HG02623 (cell line): ENCODE measurements around the gene ETV6.

ENCODE experiments used
- ATAC-seq: cut with Tn5 transposase; IDR thresholded peaks from one replicate; pipeline ENCODE4 v1.9.1; 2021; ENCODE audit warnings: moderate library complexity; ENCODE audit not compliant: unreplicated experiment

Gene ETV6

DNA sequence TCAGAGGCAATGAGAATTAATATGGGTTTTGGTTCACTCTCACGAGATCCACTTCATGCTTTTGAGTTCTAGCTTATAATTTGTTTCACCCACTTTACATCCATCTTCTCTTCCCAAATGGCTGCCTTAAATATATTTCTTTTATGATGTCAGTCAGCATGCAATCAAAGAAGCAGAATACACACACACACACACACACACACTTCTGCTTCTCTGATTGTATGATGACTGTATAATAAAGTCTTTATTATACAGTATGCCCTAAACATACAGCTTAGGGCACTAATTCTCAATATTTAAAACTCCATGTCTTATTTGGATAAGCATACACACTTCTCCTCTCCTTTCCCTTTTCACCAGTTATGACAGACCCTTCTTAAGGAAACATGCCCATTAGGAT lies 6.7 kb upstream of the ETV6 start:
- ATAC-seq = no peak

DNA sequence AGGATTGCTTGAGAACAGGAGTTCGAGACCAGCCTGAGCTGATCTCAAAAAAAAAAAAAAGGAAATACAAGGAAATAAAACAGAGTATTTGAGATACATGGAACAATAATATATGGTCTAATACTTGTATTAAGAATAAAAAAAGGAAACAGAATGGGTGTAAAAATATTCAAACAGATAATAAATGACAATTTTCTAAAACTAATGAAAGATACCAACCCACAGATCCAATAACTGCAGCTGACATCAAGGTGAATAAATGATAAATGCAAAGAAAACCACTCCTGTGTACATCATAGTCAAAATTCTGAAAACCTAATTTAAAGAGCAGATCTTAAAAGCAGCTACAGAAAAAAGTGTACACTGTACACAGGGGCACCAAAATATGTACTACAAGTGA lies 4.1 kb upstream of the ETV6 start:
- ATAC-seq = no peak

DNA sequence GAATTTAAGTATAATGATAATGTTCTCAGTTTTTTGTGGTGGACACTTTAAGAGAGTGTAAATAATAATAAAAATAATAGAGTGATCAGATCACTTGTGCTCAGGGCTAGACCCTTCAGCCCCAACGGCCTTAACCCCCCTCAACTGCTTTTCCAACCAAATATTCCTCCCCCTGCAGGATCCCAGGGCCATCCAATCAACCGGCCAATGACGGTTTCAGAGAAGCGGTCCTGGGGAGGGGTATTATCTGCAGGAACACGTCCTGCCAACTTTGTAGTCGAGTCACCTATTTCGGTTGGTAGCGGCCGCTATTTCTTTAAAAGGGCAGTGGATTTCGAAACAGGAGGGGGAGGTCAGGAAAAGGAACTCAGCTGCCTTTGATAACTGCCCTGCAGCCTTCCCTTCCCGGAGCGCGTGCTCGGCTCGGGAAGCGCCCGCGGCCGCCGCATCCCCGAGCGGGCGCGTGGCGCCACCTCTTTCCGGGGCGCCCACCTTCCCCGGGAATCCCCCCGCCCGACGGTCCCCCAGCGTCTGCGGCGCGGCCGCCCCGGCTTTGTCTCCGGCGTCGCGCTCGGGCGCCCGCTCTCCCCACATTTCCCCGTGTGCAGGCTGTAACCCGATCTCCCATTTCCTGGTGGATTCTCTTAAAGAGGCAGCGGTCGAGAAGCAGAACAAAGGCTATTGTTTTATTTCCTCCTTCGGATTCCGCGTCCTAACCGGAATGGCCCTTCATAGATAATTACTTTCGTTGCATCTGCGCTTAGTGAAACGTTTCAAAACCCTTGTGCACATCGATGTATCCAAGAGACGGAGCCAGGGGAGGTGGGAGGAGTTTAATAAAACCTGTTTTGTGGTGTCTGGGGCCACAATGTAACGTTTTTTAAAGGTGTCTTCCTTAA lies 711 bp upstream of the ETV6 start:
- peak; percentile 24 for ATAC-seq

DNA sequence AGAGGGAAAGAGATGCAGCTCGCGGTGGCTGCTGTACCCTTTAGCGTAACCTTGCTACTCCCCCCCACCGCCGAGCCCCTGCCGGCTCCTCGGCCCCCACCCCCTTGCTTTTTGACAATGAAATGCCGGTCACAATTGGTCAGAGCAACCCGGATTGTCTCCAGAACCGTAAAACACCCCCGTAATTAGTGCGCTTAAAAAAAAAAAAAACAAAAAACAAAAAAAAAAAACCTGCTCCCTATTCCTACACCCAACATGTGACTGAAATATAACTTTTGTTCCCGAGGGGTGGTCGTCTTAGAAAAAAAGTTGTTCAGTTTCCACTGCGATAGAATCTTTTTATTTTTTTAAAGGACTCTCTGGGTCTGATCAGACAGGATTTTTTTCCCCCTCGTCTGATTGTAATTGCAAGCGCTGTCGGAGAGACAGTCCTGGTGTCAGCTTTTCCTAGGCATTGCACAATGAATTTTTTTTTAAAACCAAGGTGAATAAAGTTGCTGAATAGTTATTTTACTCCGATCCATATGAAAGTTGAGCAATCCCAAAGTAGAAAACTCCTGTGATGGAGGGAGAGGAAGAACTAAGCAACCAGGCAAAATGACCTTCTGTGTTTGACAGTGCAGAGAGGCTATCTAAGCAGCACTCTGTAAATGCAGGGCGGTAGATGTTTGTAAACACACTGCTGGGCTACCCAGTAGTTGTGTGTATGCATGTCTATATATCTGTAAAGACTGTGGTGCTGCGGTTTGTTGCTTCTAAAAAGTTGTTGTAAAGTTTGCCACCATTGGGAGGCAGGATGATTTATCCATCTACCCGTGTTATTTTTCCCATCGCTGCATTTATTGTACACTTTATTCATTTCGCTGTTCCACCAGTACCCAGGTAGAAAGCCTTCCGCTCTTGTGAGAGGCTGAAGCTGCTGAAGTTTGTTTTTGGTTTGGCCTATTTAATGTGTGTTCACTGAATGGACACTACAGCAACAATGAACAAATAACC lies 1.1 kb downstream of the ETV6 start:
- ATAC-seq = no peak

DNA sequence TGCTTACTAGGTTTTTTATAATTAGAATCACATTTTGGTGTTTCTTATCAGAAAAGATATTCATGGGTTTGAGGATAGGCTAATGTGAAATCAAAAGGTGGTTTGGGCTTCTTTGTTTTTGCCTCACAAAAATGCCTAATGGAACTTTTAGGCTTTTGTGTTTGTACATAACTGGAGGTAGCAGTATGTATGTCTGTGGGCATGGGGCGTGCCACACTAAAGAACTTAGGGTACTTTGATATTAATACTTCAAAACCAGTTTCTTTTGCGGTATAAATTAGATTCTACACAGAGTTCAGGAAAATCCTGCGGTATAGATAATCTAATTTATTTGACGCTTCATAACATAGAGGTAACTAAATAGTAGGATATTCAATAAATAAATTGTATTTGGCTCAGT lies 1.9 kb downstream of the ETV6 start:
- ATAC-seq = no peak

DNA sequence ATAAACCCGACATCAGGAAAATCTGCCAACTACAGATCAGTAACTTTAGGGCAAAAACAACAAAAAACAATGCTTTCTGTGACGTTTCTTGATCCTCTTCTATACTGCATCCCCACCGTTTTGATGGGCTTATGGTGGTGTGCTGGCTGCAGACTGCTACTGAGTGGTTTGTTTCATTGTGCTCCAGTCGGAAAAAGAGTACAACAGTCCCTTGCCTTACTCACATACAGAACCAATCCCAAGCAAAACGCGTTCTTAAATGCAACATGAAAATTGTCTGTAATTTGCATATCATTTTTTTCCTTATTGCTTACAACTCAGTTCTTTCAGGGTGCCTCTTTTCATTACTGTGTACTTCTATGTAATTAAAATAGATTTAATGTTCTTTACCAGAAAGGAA lies 2.3 kb downstream of the ETV6 start:
- ATAC-seq = no peak

DNA sequence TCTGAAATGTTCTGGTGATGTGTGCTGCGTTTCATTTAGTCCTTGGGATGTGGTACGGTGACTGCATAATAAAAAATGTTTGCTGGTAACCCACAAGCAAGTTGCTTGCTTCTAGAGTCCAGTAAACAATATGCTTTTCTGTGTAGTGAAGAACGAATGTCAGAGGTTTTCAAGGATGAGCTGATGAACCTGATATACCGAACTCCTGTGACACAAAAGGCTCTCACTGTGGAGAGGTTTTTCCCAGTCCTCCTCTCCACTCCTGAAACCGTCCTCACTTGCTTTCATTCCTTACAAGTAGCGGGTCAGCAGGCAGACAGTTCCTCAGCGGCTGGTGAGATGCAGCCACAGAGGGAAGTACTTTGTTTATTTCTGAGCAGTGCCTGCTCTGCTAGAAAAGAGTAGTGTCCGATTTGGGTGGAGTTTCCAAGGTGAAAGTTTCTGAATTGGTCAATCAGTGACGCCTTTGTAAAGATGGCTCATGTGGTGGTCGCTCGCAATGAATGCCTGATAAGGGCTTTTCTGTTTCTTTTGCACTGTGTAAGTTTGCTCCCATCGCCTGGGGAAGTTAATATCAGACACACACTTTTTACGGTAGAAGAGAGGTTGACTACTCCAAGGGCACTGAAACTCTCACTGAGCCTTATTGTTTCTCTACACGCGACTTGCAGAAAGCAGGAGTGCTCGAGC lies 3.0 kb downstream of the ETV6 start:
- ATAC-seq = no peak

DNA sequence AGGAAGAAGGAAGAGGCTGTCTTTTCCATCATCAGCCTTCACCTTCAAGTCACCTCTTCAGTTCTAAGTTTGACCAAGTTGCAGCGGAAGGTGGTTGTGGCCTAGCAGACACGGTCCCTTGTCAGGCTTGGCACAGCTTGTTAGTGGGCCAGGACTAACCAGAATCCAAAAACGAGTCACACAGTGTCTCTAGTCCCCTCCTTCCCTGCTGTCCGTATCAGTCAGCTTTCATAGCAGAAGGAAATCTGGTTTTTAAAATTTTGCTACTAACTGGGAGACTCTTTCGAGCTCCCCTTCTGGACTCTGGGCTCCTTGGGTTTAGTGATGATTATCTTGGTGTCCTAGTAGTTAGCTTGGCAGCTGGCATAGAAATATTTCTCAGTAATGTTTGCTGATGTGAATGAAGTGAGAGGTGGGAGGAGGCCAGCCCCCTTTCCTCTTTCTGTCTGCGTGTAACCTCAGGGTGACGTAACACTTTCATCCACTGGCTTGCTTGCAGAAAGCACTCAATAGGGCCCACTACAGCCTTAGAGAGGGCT lies 3.8 kb downstream of the ETV6 start:
- ATAC-seq = no peak

DNA sequence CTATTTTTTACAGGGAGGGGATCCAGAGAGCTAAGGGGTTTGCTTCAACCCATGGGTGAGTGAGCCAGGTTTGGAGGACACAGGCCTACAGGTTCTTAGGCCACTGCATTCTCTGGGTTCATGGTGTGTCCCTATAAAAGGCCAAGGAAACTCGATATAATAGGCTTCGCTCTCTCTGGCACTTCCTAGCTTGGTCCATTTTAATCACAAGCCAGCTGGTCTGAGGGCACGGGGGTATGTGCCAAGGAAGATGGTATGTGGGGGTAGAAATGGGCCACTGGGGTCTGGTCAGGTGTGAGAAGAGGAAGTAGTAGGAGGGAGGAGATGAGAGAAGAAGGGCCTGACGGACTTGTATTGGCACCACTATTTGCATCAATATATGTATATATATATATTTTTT lies 4.9 kb downstream of the ETV6 start:
- no peak for ATAC-seq

DNA sequence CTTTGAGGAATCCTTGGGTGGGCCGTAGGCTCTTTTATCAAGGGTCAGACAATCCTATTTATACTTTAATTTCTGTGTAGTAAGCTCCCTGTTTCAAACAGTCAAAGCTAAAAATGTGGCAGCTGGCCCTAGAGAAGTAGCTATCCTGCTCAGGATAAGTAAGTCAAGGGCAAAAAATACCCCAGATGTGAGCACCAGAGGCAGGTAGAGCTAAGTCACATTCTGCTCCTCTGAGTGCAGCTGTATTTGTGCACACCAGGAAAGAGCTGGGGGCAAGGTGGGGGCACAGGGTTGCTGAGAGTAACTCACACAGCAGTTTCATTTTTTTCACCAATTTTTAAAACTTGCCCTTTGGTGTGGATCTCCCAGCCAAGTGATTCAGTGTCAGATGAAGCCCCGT lies 5.3 kb downstream of the ETV6 start:
- no peak for ATAC-seq

DNA sequence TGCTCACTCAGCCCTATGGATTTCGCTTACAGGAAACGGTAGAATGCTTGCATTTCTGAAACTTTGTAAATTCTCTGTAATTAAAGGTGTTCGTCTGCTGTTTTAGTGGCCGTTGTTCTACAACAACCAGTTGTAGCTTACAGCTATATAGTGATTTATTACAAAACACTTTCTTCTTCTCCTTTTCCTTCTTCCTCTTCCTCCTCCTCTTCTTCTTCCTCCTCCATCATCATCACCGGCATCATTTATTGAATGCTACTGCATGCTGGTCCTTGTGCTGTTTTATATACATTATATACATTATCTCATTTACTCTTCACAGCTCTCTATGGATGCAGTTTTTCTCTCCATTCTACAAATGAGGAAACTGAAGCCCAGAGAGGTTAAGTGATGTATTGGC lies 6.4 kb downstream of the ETV6 start:
- no peak for ATAC-seq

DNA sequence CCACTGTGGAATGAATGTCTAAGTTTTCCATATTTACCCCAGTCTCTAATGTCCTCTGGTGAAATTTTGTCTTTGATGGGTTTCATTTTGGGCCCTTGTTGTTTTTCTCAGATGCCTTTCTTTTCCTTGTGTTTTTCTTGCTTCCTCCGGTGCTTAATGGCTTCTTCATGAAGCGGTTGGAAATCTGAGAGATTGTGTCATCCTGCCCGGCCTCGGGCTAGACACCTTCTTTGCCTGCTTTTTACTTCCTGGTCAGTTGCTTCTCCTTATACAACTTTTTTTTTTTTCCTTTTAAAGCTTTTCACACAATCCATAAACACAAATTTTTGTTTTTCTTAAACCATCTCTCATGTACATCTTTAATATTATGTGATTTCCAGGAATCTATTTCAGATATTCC lies 7.1 kb downstream of the ETV6 start:
- no peak for ATAC-seq

DNA sequence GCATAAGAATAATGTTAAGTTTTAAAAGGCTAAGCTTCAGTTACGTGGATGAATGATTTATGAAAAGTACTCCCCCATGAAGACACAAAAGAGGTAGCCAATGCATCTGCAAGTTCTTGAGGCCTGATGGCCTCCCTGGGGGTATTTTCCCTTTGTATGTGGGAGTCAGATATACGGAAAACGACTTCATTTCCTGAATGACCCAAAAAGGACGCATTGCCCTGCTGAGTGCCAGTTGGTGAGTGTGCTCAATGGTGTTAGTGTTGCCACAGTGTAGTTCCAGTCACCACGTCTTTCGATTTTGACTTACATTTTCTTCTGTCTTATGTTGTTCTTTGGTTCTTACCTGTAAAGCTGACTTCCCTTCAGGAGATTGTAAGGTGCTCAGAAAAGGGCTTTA lies 8.0 kb downstream of the ETV6 start:
- no peak for ATAC-seq

DNA sequence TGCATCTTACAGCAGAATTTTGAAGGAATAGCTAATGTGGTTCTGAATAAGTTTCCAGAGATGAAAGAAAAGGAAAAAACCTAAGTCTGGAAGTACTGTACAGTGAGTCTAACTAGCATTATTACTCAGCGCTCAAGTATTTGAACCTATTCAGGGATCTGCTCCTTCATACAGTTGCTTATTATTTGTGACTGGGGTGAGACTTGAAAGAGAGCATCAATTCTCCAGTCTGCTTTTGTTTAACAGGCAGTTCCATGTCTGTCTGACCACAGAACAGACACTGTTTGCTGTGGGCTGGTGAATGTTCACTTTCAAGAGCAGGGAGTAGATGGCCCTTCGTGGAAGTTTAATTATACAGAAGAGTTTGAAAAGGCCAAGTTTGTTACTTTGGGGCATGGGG lies 9.3 kb downstream of the ETV6 start:
- ATAC-seq = no peak

DNA sequence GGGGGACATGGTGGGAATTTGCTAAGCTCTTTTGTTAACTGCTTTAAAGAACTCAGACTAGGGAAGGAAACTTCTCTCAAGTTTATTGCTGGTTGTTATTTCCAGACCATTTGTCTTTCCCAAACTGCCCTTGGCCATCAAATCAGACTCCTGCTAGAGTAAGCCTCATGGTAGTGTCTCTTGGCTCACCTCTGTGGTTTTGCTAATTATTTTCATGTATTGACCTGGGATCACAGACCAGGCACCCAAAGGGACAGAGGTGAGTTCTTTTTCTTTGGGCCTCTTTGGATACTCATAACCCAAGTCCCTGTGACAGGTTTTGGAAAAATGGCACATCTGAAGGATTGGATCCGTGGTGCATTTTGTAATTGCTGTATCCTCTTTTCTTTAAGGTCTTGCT lies 11.2 kb downstream of the ETV6 start:
- ATAC-seq = no peak

DNA sequence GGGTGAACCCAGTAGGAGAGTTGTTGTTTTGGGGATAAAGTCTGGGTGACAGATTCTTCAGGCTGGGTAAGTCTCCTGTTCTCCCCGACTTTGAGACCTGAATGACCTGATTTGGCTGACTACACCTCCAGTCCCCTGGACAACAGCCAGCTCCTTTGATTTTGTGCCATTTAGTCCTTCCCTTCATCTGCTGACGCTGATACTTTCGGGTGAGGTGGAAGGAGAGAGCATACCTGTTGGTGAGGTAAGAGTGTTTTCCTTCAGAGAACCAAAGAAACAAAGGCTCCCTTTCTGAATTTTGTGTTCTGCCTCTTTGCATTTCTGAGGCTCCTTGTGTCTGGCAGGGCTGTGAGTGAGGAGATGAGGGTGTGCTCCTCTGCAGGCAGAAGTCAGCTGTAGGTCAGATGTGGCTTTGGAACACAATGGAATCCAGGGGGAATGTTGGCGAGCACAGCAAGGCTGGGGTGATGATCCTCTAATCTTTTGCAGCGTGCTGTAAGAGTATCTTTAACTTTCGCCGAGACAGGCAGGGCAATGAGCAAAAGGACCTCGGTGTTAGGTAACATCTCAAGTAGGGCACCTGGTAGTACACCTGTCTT lies 12.1 kb downstream of the ETV6 start:
- no peak for ATAC-seq

DNA sequence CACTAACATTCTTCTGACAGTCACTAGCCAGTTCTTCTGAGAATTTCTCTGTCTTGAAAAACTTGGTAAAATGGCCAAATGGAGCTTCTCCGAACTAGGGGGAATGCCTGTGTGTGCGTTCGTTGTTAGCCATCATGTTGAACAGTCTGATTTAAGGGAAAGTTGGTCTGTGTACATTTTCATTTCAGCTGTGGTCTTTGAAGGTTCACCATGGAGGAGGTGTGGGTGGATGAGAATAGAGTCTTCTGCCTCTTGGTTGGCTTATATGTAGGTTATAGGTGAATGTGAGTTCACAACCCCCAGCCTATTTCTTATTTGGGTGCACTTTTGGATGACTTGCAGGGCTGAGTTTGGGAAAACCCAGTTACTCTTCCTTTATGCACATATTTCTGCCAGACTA lies 12.9 kb downstream of the ETV6 start:
- ATAC-seq = no peak

DNA sequence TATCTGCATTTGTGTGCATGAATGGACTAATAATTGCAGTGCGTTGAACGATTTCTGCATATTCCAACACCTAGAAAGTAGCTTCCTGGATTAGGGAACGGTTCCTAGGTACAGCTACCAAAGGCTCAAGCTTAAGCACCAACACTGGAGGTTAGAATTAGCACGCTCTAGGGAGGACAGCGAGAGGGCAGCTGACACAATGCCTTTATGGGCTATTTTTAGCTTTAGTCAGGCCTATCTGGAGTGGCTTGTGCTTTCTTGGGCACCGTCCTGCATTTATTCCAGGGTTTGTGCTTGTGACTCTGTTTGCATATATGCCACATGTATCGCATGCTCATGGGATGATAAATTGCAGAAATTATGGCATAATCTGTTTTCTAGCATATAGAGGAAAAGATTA lies 13.7 kb downstream of the ETV6 start:
- no peak for ATAC-seq

DNA sequence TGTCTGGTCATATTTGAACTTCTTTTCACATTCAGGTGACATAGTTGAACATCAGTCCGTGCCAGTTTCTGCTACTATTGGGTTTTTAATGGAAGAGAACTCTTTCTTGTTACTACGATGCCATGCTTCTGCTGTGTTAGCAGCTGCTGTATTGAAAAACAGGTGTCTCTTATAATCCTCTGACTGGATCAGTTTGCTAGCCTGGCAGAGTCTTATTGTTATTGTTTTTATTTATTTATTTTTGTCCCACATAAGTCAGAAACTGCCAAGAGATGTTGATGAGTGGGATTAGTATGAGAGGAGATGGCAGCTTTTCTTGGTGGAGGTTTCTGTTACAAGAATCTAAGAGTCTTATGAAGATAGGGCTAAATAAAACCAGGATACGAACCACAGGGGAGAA lies 14.6 kb downstream of the ETV6 start:
- no peak for ATAC-seq

DNA sequence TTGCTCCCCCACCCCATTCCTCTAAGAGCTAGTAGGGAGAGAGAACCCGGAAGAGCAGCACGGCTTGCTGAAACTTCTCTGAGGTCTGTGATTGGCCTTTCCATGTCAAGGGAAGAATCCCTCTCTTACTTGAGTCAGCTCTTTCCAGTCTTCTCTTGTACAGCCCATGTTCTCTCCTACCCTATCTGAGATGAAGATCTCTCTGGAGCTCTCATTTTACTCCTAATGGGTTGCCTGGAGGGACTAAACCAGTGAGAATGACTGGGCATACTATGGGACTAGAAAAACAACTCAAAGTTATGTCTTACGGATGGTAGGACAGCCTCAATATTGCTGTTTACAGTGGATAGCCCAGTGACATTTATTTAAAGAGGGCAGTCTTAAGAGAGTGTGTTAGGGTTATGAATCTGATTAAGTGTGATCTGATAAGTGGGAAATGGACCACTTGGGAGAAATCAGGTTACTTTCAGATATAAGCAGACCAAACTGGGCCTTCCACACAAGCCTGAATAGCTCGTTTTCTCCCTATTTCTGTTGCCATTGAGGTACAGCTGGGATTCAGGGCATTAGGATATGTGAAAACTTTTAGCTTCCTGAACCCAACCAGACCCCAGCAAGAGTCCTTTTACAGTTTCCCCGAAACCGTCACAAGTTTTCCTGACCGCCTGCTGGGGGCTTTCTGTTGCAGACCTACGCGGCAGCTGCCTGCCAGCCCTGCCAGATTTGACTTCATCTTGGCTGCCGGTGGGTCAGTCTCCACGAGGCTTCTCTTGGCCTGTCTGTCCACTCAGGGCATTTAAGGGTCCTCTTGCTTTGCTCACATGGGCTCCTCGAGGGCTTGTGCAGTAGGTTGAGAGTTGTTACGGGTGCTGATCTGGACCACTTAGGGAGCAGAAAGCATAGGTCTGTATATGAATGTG lies 16.9 kb downstream of the ETV6 start:
- no peak for ATAC-seq
